Ectodermal cell (in vitro differentiated cells): Measurements from ENCODE around the gene PLIN3.
"Not testable (repeated sequence)": the region's sequence is repeated elsewhere in the genome, so short reads cannot be mapped to it uniquely, and the experiment has no call there.

Experiments used
- H3K27ac ChIP-seq: 2 replicates; pipeline ENCODE4 v1.7.0; 2013; ENCODE audit warnings: mild to moderate bottlenecking, low read depth, low read length; ENCODE audit not compliant: insufficient read depth, poor library complexity, severe bottlenecking
- H3K27me3 ChIP-seq: 2 replicates; pipeline ENCODE4 v1.7.0; 2013; ENCODE audit warnings: mild to moderate bottlenecking, low read length; ENCODE audit not compliant: insufficient read depth, control insufficient read depth, poor library complexity, severe bottlenecking
- H3K36me3 ChIP-seq: one replicate; pipeline ENCODE4 v1.7.0; 2013; ENCODE audit warnings: low read length; ENCODE audit not compliant: control insufficient read depth, insufficient read depth
- H3K4me1 ChIP-seq: one replicate; pipeline ENCODE4 v1.7.0; 2013; ENCODE audit warnings: low read length; ENCODE audit not compliant: control insufficient read depth, insufficient read depth
- H3K4me3 ChIP-seq: 2 replicates; pipeline ENCODE4 v1.7.0; 2013; ENCODE audit warnings: low read depth, low read length, control low read depth; ENCODE audit not compliant: insufficient read depth
- H3K9me3 ChIP-seq: 2 replicates; pipeline ENCODE4 v1.7.0; 2013; ENCODE audit warnings: mild to moderate bottlenecking, low read length, moderate library complexity; ENCODE audit not compliant: control insufficient read depth
- WGBS, 2 experiments: methylation state at CpG; one replicate each; pipeline ENCODE4 v1.1.7; 2013; ENCODE audit warnings: missing lambda C conversion rate in 2 of 2; 5-methylcytosine and 5-hydroxymethylcytosine counted together

The PLIN3 gene

DNA sequence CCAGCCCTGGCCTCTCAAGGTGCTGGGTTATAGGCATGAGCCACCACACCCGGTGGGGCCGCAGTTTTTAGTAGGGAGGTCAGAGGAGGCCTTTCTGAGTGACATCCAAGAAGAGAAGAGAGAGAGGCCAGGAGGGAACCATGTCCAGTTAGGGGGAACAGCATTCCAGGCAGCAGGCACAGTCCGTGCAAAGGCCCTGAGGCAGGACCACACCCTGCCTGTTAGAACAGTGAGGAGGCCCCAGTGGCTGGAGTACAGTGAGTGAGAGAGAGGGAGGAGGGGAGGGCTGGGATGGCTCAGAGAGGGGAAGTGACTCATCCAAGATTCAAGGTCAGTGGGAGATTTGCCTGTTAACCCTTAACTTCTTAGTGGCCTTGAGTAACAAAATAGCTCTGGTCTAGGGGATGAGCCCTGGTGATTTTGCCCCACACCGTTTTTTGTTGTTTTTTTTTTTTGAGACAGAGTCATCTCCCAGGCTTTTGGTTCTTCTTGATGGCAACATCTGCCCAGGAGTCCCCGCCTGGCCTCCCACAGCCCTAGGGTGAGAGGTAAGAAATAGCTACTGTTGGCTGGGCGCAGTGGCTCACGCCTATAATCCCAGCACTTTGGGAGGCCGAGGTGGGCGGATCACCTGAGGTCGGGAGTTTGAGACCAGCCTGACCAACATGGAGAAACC lies 2.7 kb upstream of the PLIN3 start:
- Histone ChIP-seq H3K27ac (no peak overlapping the region), H3K9me3 (no peaks in the 10 kb centered on the region), H3K36me3 (no peaks in the 10 kb centered on the region), H3K27me3 (no peaks in the 10 kb centered on the region), H3K4me3 (no peak overlapping the region), H3K4me1 (peaks cover 5% of the 10 kb centered on the region)
- 73 to 82% methylated on average over 10 of the region's 10 CpGs for WGBS, 2 experiments

DNA sequence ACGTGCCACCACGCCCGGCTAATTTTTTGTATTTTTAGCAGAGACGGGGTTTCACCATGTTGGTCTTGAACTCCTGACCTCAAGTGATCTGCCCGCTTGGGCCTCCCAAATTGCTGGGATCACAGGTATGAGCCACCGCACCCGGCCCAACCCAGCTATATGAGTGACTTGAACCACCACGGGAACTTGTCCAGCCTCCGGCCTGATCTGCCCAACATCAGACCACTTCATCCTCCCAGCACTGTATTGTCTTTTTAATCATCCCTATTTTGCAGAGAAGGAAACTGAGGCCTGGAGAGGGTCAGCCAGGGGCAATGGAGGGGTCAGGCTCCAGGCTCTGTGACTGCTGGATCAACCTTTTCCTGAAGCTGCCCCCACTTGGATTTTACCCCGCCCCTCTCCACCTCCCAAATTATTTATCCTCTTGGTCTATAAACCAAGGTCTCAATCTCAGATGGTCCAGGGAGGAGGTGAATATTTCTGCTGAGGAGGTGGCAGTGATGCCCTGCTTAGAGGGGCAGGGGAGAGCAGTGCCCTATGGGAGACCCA lies 893 bp upstream of the PLIN3 start:
- Histone ChIP-seq H3K27ac (no peak overlapping the region), H3K4me1 (peaks cover 5% of the 10 kb centered on the region), H3K4me3 (no peak overlapping the region), H3K9me3 (no peaks in the 10 kb centered on the region), H3K27me3 (no peaks in the 10 kb centered on the region), H3K36me3 (no peaks in the 10 kb centered on the region)
- 92% methylated on average over 9 to 10 of the region's 10 CpGs for WGBS, 2 experiments

DNA sequence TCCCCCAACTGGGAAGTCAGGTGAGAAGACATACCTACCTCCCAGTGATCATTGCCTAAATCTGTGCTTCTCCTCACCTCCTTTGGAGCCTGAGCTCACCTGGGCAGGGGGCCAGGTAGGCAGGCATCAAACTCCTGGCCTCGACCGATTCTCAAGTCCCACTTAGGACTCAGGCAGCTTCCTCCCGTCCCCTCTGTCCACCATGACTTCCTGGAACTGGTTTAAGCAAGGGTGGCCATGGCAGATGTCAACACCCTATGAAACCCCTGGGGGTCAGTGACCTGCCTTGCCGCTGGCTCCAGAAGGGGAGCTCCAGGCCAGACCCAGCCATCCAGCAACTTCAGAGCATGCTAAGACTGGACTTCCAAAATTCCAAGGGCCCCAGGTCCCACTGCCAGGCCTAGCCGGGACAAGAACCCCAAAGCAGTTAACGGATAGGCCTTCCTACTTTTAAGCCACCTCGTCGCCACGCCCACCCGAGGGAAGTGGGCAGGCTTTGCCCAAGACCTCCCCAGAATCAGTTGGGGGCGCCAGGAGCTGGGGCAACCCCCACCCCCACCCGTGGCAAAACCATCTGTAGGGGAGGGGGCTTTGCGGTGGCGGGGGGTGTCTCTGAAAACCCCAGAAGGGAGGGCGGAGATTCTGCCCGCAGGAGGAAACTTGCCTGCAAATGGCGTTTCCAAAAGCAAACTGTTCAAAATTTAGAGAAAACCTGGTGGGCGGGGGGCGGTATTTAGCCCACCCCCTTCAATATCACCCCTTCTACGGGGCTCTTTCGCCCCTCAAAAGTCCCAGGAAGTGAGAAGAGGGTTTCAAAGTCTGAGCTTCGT lies 657 bp downstream of the PLIN3 start:
- Histone ChIP-seq H3K27me3 (no peaks in the 10 kb centered on the region), H3K36me3 (no peaks in the 10 kb centered on the region), H3K4me3 (peak overlapping the region; percentile 91), H3K9me3 (no peaks in the 10 kb centered on the region), H3K27ac (peak overlapping the region; percentile 55), H3K4me1 (peaks cover 5% of the 10 kb centered on the region)
- WGBS, 2 experiments: 11 to 12% methylated on average over 21 to 22 of the region's 22 CpGs

DNA sequence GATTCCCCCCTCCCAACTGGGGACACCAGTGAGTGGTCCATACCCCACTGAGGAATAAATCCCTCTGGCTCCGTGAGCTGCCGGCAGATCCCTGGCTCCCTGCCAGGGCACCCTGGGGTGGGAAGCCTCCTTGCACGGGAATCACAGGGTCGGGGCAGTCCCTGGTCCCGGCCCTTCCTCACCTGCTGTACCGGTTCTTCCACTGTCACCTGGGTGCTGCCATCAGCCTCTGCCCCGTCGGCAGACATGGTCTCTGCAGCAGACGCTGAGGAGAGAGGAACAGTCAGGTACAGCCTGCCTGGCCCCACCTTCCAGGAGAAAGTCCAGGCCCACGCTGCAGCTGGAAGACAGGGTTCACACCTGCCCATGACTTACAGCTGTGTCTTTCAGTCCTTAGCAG lies 6.3 kb downstream of the PLIN3 start:
- Histone ChIP-seq H3K27me3 (no peaks in the 10 kb centered on the region), H3K4me1 (no peaks in the 10 kb centered on the region), H3K36me3 (peaks cover 19% of the 10 kb centered on the region), H3K27ac (no peak overlapping the region), H3K9me3 (no peaks in the 10 kb centered on the region), H3K4me3 (no peak overlapping the region)
- 90 to 91% methylated on average over 10 of the region's 10 CpGs for WGBS, 2 experiments

DNA sequence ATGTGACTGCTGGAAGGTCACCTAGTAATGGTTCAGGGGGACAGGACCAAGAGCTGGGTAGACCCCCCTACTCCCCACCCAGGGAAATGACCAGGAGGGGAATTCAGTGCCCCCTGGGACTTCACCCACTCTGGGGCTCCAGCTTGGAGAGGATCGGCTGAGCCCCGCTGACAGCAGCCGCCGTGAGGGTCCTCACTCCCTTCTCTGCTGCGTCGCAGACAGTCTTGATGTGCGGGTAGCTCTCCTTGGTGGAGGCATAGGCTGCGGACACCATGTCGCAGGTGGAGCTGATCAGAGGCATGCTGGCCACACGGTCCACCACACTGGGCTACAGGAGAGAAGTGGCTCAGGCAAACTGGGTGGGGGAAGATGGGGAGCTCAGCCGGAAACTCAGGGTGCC lies 7.8 kb downstream of the PLIN3 start:
- 95 to 96% methylated on average over 11 of the region's 11 CpGs for WGBS, 2 experiments
- H3K4me3 ChIP-seq: no peak overlapping the region
- H3K27me3 ChIP-seq: no peaks in the 10 kb centered on the region
- peaks cover 24% of the 10 kb centered on the region for H3K36me3 ChIP-seq
- H3K27ac ChIP-seq: no peak overlapping the region
- H3K9me3 ChIP-seq: no peaks in the 10 kb centered on the region
- H3K4me1 ChIP-seq: no peaks in the 10 kb centered on the region

DNA sequence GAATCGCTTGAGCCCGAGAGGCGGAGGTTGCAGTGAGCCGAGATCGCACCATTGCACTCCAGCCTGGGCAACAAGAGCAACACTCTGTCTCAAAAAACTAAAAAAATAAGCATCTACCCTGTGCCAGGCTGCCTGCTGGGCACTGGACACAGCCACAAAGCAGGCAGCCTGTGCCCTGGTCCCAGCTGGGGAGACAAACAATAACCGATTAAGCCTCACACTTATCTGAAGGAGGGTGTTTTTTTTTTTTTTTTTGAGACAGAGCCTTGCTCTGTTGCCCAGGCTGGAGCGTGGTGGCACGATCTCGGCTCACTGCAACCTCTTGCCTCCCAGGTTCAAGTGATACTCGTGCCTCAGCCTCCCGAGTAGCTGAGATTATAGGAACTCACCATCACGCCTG lies 11.0 kb downstream of the PLIN3 start:
- not testable (repeated sequence) for H3K27me3 ChIP-seq, H3K27ac ChIP-seq, H3K9me3 ChIP-seq, H3K4me3 ChIP-seq, H3K4me1 ChIP-seq
- H3K36me3 ChIP-seq: peaks cover 24% of the 10 kb centered on the region
- 87 to 93% methylated on average over 12 of the region's 12 CpGs for WGBS, 2 experiments

DNA sequence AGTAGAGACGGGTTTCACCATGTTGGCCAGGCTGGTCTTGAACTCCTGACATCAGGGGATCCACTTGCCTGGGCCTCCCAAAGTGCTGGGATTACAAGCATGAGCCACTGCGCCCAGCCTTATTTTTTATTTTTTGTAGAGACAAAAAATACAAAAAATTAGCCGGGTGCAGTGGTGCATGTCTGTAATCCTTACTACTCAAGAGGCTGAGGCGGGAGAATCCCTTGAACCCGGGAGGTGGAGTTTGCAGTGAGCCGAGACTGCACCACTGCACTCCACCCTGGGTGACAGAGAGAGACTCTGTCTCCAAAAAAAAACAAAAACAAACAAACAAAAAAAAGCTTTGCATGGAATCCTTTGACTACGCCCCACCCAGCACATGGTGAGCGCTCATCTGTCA lies 14.0 kb downstream of the PLIN3 start:
- H3K36me3 ChIP-seq: peaks cover 12% of the 10 kb centered on the region
- not testable (repeated sequence) for H3K27me3 ChIP-seq, H3K4me1 ChIP-seq, H3K27ac ChIP-seq, H3K9me3 ChIP-seq, H3K4me3 ChIP-seq
- 80 to 82% methylated on average over 8 of the region's 8 CpGs for WGBS, 2 experiments

DNA sequence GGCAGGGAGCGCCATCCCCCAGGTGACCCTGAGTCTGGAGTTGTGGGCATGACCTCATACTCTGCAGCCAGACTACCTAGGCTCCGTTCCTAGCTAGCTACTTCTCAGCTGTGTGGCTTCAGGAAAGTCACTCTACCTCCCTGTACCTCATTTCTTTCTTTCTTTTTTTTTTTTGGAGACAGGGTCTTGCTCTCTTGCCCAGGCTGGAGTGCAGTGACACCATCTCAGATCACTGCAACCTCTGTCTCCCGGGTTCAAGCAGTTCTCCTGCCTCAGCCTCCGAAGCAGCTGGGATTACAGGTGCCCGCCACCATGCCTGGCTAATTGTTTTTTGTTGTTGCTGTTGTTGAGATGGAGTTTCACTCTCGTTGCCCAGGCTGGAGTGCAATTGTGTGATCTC lies 15.0 kb downstream of the PLIN3 start:
- Histone ChIP-seq H3K4me3 (no peak overlapping the region), H3K27me3 (no peaks in the 10 kb centered on the region), H3K36me3 (peaks cover 14% of the 10 kb centered on the region), H3K9me3 (no peaks in the 10 kb centered on the region), H3K27ac (no peak overlapping the region), H3K4me1 (no peaks in the 10 kb centered on the region)
- WGBS, 2 experiments: 93 to 96% methylated on average over 6 of the region's 6 CpGs

DNA sequence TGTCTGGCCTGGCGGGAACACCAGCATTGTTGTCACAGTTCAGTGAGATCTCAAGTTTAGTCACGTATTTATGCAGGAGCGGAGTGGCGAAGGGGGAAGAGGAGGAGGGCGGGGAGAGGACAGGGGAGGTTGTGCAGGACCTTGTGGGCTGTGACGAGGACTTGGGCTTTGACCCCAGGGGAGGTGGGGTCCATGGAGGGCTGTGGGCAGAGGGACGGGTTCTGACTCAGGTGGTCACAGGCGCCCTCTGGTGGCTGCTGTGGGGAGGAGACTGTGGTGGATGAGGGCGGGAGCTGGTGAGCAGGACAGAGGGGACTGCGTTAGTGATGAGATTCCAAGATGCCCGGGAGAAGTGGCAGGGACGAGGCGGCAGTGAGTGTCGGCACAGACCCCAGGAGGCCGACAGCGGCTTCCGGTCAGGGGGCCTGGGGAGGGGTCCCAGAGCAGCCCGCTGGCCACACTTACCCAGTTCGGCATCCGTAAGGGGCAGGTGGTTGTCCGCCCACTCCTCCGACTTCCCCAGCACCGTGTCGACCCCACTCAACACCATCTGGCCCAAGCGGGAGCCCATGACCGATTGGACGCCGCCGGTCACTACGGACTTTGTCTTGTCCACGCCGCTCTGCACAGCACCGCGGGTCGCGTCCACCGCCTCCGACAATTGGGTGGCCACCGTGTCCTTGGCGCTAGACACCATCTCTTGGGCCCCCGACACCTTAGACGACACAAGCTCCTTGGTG lies 15.7 kb downstream of the PLIN3 start:
- H3K27ac ChIP-seq: no peak overlapping the region
- H3K4me3 ChIP-seq: no peak overlapping the region
- no peaks in the 10 kb centered on the region for H3K27me3 ChIP-seq
- no peaks in the 10 kb centered on the region for H3K4me1 ChIP-seq
- WGBS, 2 experiments: 75 to 76% methylated on average over 42 of the region's 42 CpGs
- no peaks in the 10 kb centered on the region for H3K9me3 ChIP-seq
- H3K36me3 ChIP-seq: peaks cover 16% of the 10 kb centered on the region

DNA sequence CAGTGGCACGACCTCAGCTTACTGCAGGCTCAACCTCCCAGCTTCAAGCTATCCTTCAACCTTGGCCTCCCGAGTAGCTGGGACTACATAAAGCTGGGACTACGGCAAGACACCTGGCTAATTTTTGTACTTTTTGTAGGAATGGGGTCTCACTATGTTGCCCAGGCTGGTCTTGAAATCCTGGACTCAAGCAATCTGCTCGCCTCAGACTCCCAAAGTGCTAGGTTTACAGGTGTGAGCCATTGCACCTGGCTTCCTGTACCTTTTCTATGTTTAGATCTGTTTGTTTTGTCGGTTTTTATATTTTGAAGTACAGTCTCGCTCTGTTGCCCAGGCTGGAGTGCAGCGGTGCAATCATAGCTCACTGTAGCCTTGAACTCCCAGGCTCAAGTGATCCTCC lies 18.4 kb downstream of the PLIN3 start:
- H3K4me1 ChIP-seq: no peaks in the 10 kb centered on the region
- H3K27ac ChIP-seq: no peak overlapping the region
- H3K36me3 ChIP-seq: peaks cover 16% of the 10 kb centered on the region
- no peaks in the 10 kb centered on the region for H3K27me3 ChIP-seq
- no peak overlapping the region for H3K4me3 ChIP-seq
- WGBS, 2 experiments: 95% methylated on average over 7 of the region's 7 CpGs
- no peaks in the 10 kb centered on the region for H3K9me3 ChIP-seq
